Measurements from ENCODE around the gene PRKAG2.

The PRKAG2 gene

DNA sequence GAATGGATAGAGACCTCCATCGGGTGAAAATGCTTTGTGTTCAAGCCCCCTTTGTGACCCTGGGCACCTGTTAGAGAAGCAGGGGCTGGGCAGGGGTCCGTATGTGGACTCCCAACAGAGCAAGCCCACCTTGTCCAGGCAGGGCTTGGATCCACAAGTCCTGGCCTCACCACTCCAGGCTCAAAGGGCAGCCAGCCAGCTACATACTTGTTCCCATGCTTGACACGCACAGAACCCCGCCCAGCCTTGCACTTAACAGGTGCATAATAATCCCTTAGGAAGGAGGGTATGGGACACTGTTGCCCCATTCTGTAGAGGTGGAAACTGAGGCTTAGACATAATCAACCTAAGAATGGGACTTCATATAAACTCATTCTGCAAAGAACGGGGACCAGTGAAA, 160.6 kb downstream of the PRKAG2 start:
- no peak overlapping the region for H3K4me3 ChIP-seq (ENCODE audit: low read length)
- DNase-seq (ENCODE audit: low read depth) = no peak
- TF ChIP-seq, protein P1, sequence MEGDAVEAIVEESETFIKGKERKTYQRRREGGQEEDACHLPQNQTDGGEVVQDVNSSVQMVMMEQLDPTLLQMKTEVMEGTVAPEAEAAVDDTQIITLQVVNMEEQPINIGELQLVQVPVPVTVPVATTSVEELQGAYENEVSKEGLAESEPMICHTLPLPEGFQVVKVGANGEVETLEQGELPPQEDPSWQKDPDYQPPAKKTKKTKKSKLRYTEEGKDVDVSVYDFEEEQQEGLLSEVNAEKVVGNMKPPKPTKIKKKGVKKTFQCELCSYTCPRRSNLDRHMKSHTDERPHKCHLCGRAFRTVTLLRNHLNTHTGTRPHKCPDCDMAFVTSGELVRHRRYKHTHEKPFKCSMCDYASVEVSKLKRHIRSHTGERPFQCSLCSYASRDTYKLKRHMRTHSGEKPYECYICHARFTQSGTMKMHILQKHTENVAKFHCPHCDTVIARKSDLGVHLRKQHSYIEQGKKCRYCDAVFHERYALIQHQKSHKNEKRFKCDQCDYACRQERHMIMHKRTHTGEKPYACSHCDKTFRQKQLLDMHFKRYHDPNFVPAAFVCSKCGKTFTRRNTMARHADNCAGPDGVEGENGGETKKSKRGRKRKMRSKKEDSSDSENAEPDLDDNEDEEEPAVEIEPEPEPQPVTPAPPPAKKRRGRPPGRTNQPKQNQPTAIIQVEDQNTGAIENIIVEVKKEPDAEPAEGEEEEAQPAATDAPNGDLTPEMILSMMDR (IDR thresholded peaks at IDR 0.05; ENCODE audit: insufficient read depth, low read depth, low read length, missing control alignments) = no peak

DNA sequence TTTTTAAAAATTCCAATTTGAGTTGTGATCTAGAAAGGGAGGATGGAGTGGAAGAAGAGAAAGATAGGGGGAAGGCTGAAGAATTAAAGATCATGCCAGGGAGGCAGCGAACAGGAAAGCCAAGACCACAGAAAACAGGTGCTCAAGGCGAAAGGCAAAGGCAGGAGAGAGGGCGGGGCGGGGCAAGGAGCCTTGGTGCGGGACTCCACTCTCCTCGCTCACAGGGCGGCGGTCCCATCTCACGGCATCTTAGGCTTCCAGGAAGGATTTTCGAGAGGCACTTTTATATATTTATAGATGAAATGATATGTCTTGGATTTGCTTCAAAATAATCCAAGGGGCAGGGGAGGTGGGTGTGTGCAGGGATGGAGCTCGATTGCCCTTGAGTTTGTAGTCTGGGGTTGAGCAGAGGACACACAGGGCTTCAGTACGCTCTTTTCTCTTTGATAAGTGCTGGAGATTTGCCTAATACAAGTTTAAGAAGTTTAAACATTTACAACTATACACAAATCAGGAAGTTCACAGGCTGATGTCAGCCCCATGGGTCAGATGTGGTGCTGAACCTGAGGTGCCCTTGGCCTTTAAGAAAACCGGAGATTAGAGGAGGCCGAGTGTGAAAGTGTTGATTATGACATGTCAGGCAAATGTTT, 161.1 kb downstream of the PRKAG2 start:
- DNase-seq (ENCODE audit: low read depth) = no peak
- no peak overlapping the region for H3K4me3 ChIP-seq (ENCODE audit: low read length)
- TF ChIP-seq, protein P1 (IDR thresholded peaks at IDR 0.05; ENCODE audit: insufficient read depth, low read depth, low read length, missing control alignments) = no peak

DNA sequence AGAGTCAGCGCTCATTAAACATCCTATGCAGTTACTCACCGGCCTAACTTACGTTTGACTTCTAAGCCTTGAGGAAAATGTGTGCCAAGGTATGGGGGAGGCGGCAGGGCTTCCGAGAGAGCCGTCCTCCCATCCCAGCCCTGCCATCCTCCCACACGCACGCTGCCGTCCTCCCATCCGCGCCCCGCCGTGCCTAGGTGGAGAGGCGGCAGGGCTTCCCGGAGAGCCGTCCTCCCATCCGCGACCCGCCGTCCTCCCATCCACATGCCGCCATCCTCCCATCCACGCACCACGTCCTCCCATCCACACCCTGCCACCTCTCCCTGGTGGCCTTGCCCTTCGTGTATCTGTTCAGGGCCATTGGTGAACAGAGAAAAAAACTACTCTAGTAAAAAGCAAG, 162.7 kb downstream of the PRKAG2 start:
- TF ChIP-seq, protein P1 (IDR thresholded peaks at IDR 0.05; ENCODE audit: insufficient read depth, low read depth, low read length, missing control alignments) = no peak
- DNase-seq (ENCODE audit: low read depth) = no peak
- H3K4me3 ChIP-seq (ENCODE audit: low read length) = no peak overlapping the region

DNA sequence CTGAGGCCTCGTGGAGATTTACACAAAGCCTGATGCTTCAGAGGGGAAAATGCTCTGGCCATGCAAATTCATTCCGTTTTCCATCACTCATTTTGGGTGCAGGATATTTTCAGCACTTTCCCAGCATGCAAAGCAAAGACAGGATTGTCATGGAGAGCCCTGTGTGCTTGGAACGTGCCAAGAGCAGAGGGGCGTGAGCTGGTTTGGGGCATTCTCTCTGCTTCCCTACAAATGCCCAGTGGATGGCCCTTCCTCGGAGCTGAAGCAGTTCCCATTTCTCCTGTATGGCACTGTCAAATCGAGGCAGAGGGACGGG, 164.1 kb downstream of the PRKAG2 start:
- H3K4me3 ChIP-seq (ENCODE audit: low read length) = no peak overlapping the region
- TF ChIP-seq, protein P1 (IDR thresholded peaks at IDR 0.05; ENCODE audit: insufficient read depth, low read depth, low read length, missing control alignments) = no peak
- DNase-seq (ENCODE audit: low read depth) = no peak

DNA sequence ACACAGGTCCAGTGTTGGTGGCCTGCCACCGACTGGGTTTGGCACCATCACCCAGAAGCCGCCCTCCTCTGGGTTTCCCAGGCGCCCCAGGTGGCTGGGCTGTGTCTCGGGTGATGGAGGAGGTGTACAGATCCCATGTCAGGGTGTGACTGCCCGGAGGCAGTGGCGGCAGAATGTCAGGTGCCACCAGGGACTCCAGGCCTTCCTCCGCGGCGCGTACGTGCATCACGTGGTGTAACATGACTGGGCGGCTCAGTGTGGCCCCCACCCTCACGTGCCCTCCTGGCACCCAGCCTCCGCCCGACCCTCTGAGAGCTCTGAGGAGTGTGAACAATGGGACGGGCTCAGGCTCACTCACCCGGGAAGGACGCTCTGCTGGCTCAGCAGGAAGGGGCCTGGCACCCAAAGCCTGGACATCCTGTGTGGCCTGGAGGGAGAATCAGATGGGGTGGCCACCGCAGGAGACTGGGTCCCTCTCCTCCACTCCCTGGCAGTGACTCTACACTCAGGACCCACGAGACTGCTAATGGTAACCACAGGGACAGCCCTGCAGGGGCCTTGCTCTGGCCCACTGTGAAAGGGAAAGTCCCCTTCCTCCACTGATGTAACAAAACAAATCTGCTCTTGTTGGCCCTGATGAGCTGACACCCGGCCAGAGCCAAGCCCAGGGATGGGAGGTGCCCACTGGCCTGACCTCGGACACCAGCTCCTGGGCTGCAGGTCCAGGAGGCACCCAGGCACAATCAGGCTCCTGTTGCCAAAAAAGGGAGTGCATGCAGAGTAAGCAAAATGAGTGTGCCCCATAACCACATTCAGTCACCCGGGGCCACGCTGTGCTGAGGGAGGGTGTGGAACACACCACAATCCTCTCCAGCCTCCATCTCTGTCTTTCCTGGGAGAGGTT, 164.8 kb downstream of the PRKAG2 start:
- H3K4me3 ChIP-seq (ENCODE audit: low read length) = no peak overlapping the region
- TF ChIP-seq, protein P1 (IDR thresholded peaks at IDR 0.05; ENCODE audit: insufficient read depth, low read depth, low read length, missing control alignments) = no peak
- DNase-seq (ENCODE audit: low read depth) = no peak

DNA sequence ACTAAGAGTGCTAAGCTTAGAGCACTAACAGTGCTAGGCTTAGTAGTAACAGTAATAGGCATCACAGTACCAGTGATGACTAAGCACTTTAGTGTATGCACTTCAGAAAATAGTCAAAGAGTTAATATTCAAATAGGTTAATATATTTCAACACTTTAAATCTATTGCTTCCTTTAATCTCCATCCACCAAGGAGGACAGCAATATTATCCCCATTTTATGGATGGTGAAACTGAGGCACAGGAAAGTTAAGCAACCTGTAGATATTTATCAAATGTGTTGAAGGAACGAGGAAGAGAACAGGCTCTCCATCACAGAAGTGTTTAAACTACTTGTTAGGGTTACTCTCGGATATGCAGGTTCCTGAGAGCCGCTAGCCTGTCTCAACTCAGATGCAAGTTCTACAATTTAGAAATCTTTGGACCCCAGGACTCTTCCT, 165.5 kb downstream of the PRKAG2 start:
- TF ChIP-seq, protein P1 (IDR thresholded peaks at IDR 0.05; ENCODE audit: insufficient read depth, low read depth, low read length, missing control alignments) = no peak
- no peak overlapping the region for H3K4me3 ChIP-seq (ENCODE audit: low read length)
- no peak for DNase-seq (ENCODE audit: low read depth)
